IPS-18a (cell line): ENCODE measurements around the gene SAPCD2.

Source experiments
- H3K27ac ChIP-seq: one replicate; pipeline ENCODE4 v1.5.1; 2013; ENCODE audit warnings: low read length
- H3K27me3 ChIP-seq: one replicate; pipeline ENCODE4 v1.6.1; 2013; ENCODE audit warnings: mild to moderate bottlenecking, low read length; ENCODE audit not compliant: control insufficient read depth, insufficient read depth
- H3K36me3 ChIP-seq: one replicate; pipeline ENCODE4 v1.6.1; 2013; ENCODE audit warnings: low read depth, low read length; ENCODE audit not compliant: control insufficient read depth
- H3K4me1 ChIP-seq: one replicate; pipeline ENCODE4 v1.6.1; 2013; ENCODE audit warnings: low read depth, low read length; ENCODE audit not compliant: control insufficient read depth
- H3K4me3 ChIP-seq: one replicate; pipeline ENCODE4 v1.5.1; 2013; ENCODE audit warnings: low read length
- H3K9ac ChIP-seq: one replicate; pipeline ENCODE4 v1.6.1; 2013; ENCODE audit warnings: mild to moderate bottlenecking, low read length, moderate library complexity
- H3K9me3 ChIP-seq: one replicate; pipeline ENCODE4 v1.6.1; 2013; ENCODE audit warnings: low read depth, low read length; ENCODE audit not compliant: control insufficient read depth

The SAPCD2 gene

GRCh38 chr9:137103206-137103999 lies 33.0 kb upstream of the SAPCD2 start:
- Histone ChIP-seq H3K27me3 (no peaks in the 10 kb centered on the region), H3K9me3 (no peaks in the 10 kb centered on the region), H3K36me3 (peaks cover 29% of the 10 kb centered on the region), H3K27ac (no peak overlapping the region), H3K4me1 (no peaks in the 10 kb centered on the region), H3K4me3 (no peak overlapping the region), H3K9ac (no peak overlapping the region)

GRCh38 chr9:137099231-137099630 lies 28.9 kb upstream of the SAPCD2 start:
- Histone ChIP-seq H3K36me3 (peaks cover 42% of the 10 kb centered on the region), H3K9ac (no peak overlapping the region), H3K27me3 (no peaks in the 10 kb centered on the region), H3K9me3 (no peaks in the 10 kb centered on the region), H3K27ac (no peak overlapping the region), H3K4me1 (no peaks in the 10 kb centered on the region), H3K4me3 (no peak overlapping the region)

GRCh38 chr9:137097761-137098462 lies 27.6 kb upstream of the SAPCD2 start:
- no peak overlapping the region for H3K27ac ChIP-seq
- H3K9me3 ChIP-seq = no peaks in the 10 kb centered on the region
- H3K9ac ChIP-seq = no peak overlapping the region
- H3K4me1 ChIP-seq = no peaks in the 10 kb centered on the region
- no peaks in the 10 kb centered on the region for H3K27me3 ChIP-seq
- no peak overlapping the region for H3K4me3 ChIP-seq
- peaks cover 31% of the 10 kb centered on the region for H3K36me3 ChIP-seq

GRCh38 chr9:137096785-137097546 lies 26.6 kb upstream of the SAPCD2 start:
- H3K36me3 ChIP-seq = peaks cover 22% of the 10 kb centered on the region
- H3K9ac ChIP-seq = no peak overlapping the region
- H3K27ac ChIP-seq = no peak overlapping the region
- H3K27me3 ChIP-seq = no peaks in the 10 kb centered on the region
- no peaks in the 10 kb centered on the region for H3K9me3 ChIP-seq
- H3K4me3 ChIP-seq = no peak overlapping the region
- H3K4me1 ChIP-seq = no peaks in the 10 kb centered on the region

- Histone ChIP-seq H3K4me3 (no peak overlapping the region), H3K36me3 (peaks cover 13% of the 10 kb centered on the region), H3K9me3 (no peaks in the 10 kb centered on the region), H3K27me3 (no peaks in the 10 kb centered on the region), H3K9ac (no peak overlapping the region), H3K27ac (no peak overlapping the region), H3K4me1 (no peaks in the 10 kb centered on the region)
Observed at GRCh38 chr9:137095664-137096517, 25.5 kb upstream of the SAPCD2 start.

GRCh38 chr9:137089232-137089947 lies 19.0 kb upstream of the SAPCD2 start:
- Histone ChIP-seq H3K36me3 (peaks cover 2% of the 10 kb centered on the region), H3K27ac (no peak overlapping the region), H3K27me3 (peaks cover 20% of the 10 kb centered on the region), H3K9me3 (no peaks in the 10 kb centered on the region), H3K4me1 (peaks cover 7% of the 10 kb centered on the region), H3K9ac (no peak overlapping the region), H3K4me3 (no peak overlapping the region)

GRCh38 chr9:137088121-137088520 lies 17.8 kb upstream of the SAPCD2 start:
- Histone ChIP-seq H3K9me3 (no peaks in the 10 kb centered on the region), H3K9ac (no peak overlapping the region), H3K27me3 (peaks cover 23% of the 10 kb centered on the region), H3K4me3 (no peak overlapping the region), H3K36me3 (peaks cover 2% of the 10 kb centered on the region), H3K4me1 (peaks cover 7% of the 10 kb centered on the region), H3K27ac (no peak overlapping the region)

- peaks cover 7% of the 10 kb centered on the region for H3K4me1 ChIP-seq
- peak overlapping the region; percentile 71 for H3K4me3 ChIP-seq
- H3K9me3 ChIP-seq = no peaks in the 10 kb centered on the region
- peak overlapping the region; percentile 6 for H3K9ac ChIP-seq
- no peak overlapping the region for H3K27ac ChIP-seq
- peaks cover 2% of the 10 kb centered on the region for H3K36me3 ChIP-seq
- peaks cover 30% of the 10 kb centered on the region for H3K27me3 ChIP-seq
Observed at GRCh38 chr9:137087409-137087925, 17.1 kb upstream of the SAPCD2 start.

GRCh38 chr9:137086531-137087408 lies 16.4 kb upstream of the SAPCD2 start, which contains the start of gene MAN1B1:
MAN1B1 (plus strand) TSS chr9:137086985; CDS start chr9:137087000, 15 bp downstream.
- Histone ChIP-seq H3K9ac (peak within 1 kb of the TSS; percentile 60), H3K9me3 (no peaks in the 10 kb centered on the region), H3K27me3 (peaks cover 32% of the 10 kb centered on the region), H3K4me3 (peak within 1 kb of the TSS; percentile 71), H3K27ac (no peak within 1 kb of the TSS), H3K4me1 (peaks cover 7% of the 10 kb centered on the region), H3K36me3 (peaks cover 2% of the 10 kb centered on the region)
